ENCODE measurements around the gene GYS2.
A peak's percentile ranks its signal among the peaks of the same experiment; 100 is the strongest.
"Not testable (repeated sequence)": the region's sequence is repeated elsewhere in the genome, so short reads cannot be mapped to it uniquely, and the experiment has no call there.

GYS2 gene

GRCh38 chr12:21599143-21599999 is 5.3 kb downstream of the GYS2 start:
- Histone ChIP-seq H3K27me3 (ENCODE audit: low read length) (no peaks in the 10 kb centered on the region), H2AFZ (ENCODE audit: low read depth, low read length, severe bottlenecking) (peak overlapping the region; percentile 58), H3K9me3 (ENCODE audit: insufficient read depth, low read length) (no peaks in the 10 kb centered on the region), H4K20me1 (ENCODE audit: low read depth, low read length) (no peaks in the 10 kb centered on the region), H3K9me2 (replicated peaks; ENCODE audit: insufficient read depth, low read length) (no peaks in the 10 kb centered on the region), H3K27ac (ENCODE audit: low read depth, low read length) (0 out of 2 replicates have a peak overlapping the region, but pooled peaks have one; percentile 7), H3K9ac (ENCODE audit: low read length) (no peak overlapping the region), H3K4me2 (ENCODE audit: low read depth, low read length, poor library complexity, severe bottlenecking) (peak overlapping the region; percentile 58), H3F3A (ENCODE audit: insufficient read depth) (no peaks in the 10 kb centered on the region), H3K79me2 (ENCODE audit: insufficient read depth, low read length) (no peaks in the 10 kb centered on the region), H3K4me3 (ENCODE audit: insufficient read depth, low read length, poor library complexity, severe bottlenecking) (no peak overlapping the region), H3K36me3 (ENCODE audit: low read length) (no peaks in the 10 kb centered on the region)
- TF ChIP-seq EZH2phosphoT487 (conservative IDR thresholded peaks at IDR 0.05; ENCODE audit: low read length): no peak
- TF ChIP-seq CTCF (IDR thresholded peaks at IDR 0.05; ENCODE audit: insufficient read depth, low read length, poor library complexity, severe bottlenecking): no peak

- Histone ChIP-seq H3F3A (ENCODE audit: insufficient read depth) (no peaks in the 10 kb centered on the region), H3K27ac (ENCODE audit: low read depth, low read length) (no peak overlapping the region), H4K20me1 (ENCODE audit: low read depth, low read length) (no peaks in the 10 kb centered on the region), H3K9me2 (replicated peaks; ENCODE audit: insufficient read depth, low read length) (no peaks in the 10 kb centered on the region), H3K9ac (ENCODE audit: low read length) (no peak overlapping the region), H3K79me2 (ENCODE audit: insufficient read depth, low read length) (no peaks in the 10 kb centered on the region), H3K36me3 (ENCODE audit: low read length) (no peaks in the 10 kb centered on the region), H3K27me3 (ENCODE audit: low read length) (no peaks in the 10 kb centered on the region), H3K9me3 (ENCODE audit: insufficient read depth, low read length) (no peaks in the 10 kb centered on the region), H3K4me2 (ENCODE audit: low read depth, low read length, poor library complexity, severe bottlenecking) (peak overlapping the region; percentile 58), H3K4me3 (ENCODE audit: insufficient read depth, low read length, poor library complexity, severe bottlenecking) (no peak overlapping the region), H2AFZ (ENCODE audit: low read depth, low read length, severe bottlenecking) (no peak overlapping the region)
- no peak for TF ChIP-seq CTCF (IDR thresholded peaks at IDR 0.05; ENCODE audit: insufficient read depth, low read length, poor library complexity, severe bottlenecking)
- no peak for TF ChIP-seq EZH2phosphoT487 (conservative IDR thresholded peaks at IDR 0.05; ENCODE audit: low read length)
Observed at GRCh38 chr12:21598651-21599050, 6.0 kb downstream of the GYS2 start.

GRCh38 chr12:21595356-21595755 is 9.3 kb downstream of the GYS2 start:
- H3F3A ChIP-seq (ENCODE audit: insufficient read depth); H3K27ac ChIP-seq (ENCODE audit: low read depth, low read length); H3K79me2 ChIP-seq (ENCODE audit: insufficient read depth, low read length); H3K4me2 ChIP-seq (ENCODE audit: low read depth, low read length, poor library complexity, severe bottlenecking); H3K36me3 ChIP-seq (ENCODE audit: low read length); H2AFZ ChIP-seq (ENCODE audit: low read depth, low read length, severe bottlenecking); H4K20me1 ChIP-seq (ENCODE audit: low read depth, low read length); H3K9me2 ChIP-seq (replicated peaks; ENCODE audit: insufficient read depth, low read length); H3K27me3 ChIP-seq (ENCODE audit: low read length); H3K4me3 ChIP-seq (ENCODE audit: insufficient read depth, low read length, poor library complexity, severe bottlenecking); H3K9ac ChIP-seq (ENCODE audit: low read length); H3K9me3 ChIP-seq (ENCODE audit: insufficient read depth, low read length): not testable (repeated sequence)

GRCh38 chr12:21585485-21585884 is 19.2 kb downstream of the GYS2 start:
- H3K79me2 ChIP-seq (ENCODE audit: insufficient read depth, low read length): no peaks in the 10 kb centered on the region
- no peak overlapping the region for H3K27ac ChIP-seq (ENCODE audit: low read depth, low read length)
- no peak overlapping the region for H2AFZ ChIP-seq (ENCODE audit: low read depth, low read length, severe bottlenecking)
- no peak overlapping the region for H3K4me3 ChIP-seq (ENCODE audit: insufficient read depth, low read length, poor library complexity, severe bottlenecking)
- H3K9me3 ChIP-seq (ENCODE audit: insufficient read depth, low read length): no peaks in the 10 kb centered on the region
- TF ChIP-seq EZH2phosphoT487 (conservative IDR thresholded peaks at IDR 0.05; ENCODE audit: low read length): no peak
- no peak for TF ChIP-seq CTCF (IDR thresholded peaks at IDR 0.05; ENCODE audit: insufficient read depth, low read length, poor library complexity, severe bottlenecking)
- H3K36me3 ChIP-seq (ENCODE audit: low read length): no peaks in the 10 kb centered on the region
- no peak overlapping the region for H3K4me2 ChIP-seq (ENCODE audit: low read depth, low read length, poor library complexity, severe bottlenecking)
- H3K9ac ChIP-seq (ENCODE audit: low read length): no peak overlapping the region
- no peaks in the 10 kb centered on the region; the same call in 1 of the 2 replicates for H3K27me3 ChIP-seq (ENCODE audit: low read length)
- H3F3A ChIP-seq (ENCODE audit: insufficient read depth): no peaks in the 10 kb centered on the region
- H3K9me2 ChIP-seq (replicated peaks; ENCODE audit: insufficient read depth, low read length): no peaks in the 10 kb centered on the region
- H4K20me1 ChIP-seq (ENCODE audit: low read depth, low read length): no peaks in the 10 kb centered on the region

GRCh38 chr12:21584403-21585182 is 20.1 kb downstream of the GYS2 start:
- not testable (repeated sequence) for H4K20me1 ChIP-seq (ENCODE audit: low read depth, low read length); H3K4me3 ChIP-seq (ENCODE audit: insufficient read depth, low read length, poor library complexity, severe bottlenecking); H3K9me2 ChIP-seq (replicated peaks; ENCODE audit: insufficient read depth, low read length); H3K79me2 ChIP-seq (ENCODE audit: insufficient read depth, low read length); H3K36me3 ChIP-seq (ENCODE audit: low read length); H3K27me3 ChIP-seq (ENCODE audit: low read length); H3F3A ChIP-seq (ENCODE audit: insufficient read depth); H3K4me2 ChIP-seq (ENCODE audit: low read depth, low read length, poor library complexity, severe bottlenecking); H3K9me3 ChIP-seq (ENCODE audit: insufficient read depth, low read length); H3K9ac ChIP-seq (ENCODE audit: low read length); H3K27ac ChIP-seq (ENCODE audit: low read depth, low read length); H2AFZ ChIP-seq (ENCODE audit: low read depth, low read length, severe bottlenecking)

All from SU-DHL-6 (cell line).